HG02852 (cell line): Measurements from ENCODE around the gene DTNBP1.

Experiments
- ATAC-seq: cut with Tn5 transposase; IDR thresholded peaks from one replicate; pipeline ENCODE4 v1.9.1; 2021; ENCODE audit warnings: mild to moderate bottlenecking, moderate library complexity; ENCODE audit not compliant: unreplicated experiment

The DTNBP1 gene

GRCh38 chr6:15536198-15536955 is 126.5 kb downstream of the DTNBP1 start:
- ATAC-seq: no peak

GRCh38 chr6:15535495-15536197 is 127.2 kb downstream of the DTNBP1 start:
- no peak for ATAC-seq

GRCh38 chr6:15534974-15535373 is 127.9 kb downstream of the DTNBP1 start:
- no peak for ATAC-seq

- no peak for ATAC-seq
Observed at GRCh38 chr6:15533379-15534026, 129.3 kb downstream of the DTNBP1 start.

- no peak for ATAC-seq
Observed at GRCh38 chr6:15531973-15532372, 130.9 kb downstream of the DTNBP1 start.

- ATAC-seq: no peak
Observed at GRCh38 chr6:15530411-15530810, 132.4 kb downstream of the DTNBP1 start.

GRCh38 chr6:15528870-15529269 is 134.0 kb downstream of the DTNBP1 start:
- ATAC-seq: no peak

- ATAC-seq: no peak
Observed at GRCh38 chr6:15527838-15528617, 134.8 kb downstream of the DTNBP1 start.

- ATAC-seq: peak; percentile 66
Observed at GRCh38 chr6:15526212-15526701, 136.6 kb downstream of the DTNBP1 start.

GRCh38 chr6:15524861-15525401 is 137.9 kb downstream of the DTNBP1 start:
- ATAC-seq: no peak

GRCh38 chr6:15523679-15524630 is 138.9 kb downstream of the DTNBP1 start:
- no peak for ATAC-seq

GRCh38 chr6:15522856-15523529 is 139.8 kb downstream of the DTNBP1 start:
- no peak for ATAC-seq

GRCh38 chr6:15522427-15522826 is 140.4 kb downstream of the DTNBP1 start:
- no peak for ATAC-seq

- ATAC-seq: no peak
Observed at GRCh38 chr6:15522026-15522425, 140.8 kb downstream of the DTNBP1 start.

GRCh38 chr6:15521582-15521981 is 141.2 kb downstream of the DTNBP1 start:
- ATAC-seq: no peak

- no peak for ATAC-seq
Observed at GRCh38 chr6:15520626-15521203, 142.1 kb downstream of the DTNBP1 start.

- ATAC-seq: no peak
Observed at GRCh38 chr6:15519681-15520080, 143.1 kb downstream of the DTNBP1 start.

GRCh38 chr6:15518878-15519277 is 143.9 kb downstream of the DTNBP1 start:
- no peak for ATAC-seq

- no peak for ATAC-seq
Observed at GRCh38 chr6:15518057-15518456, 144.8 kb downstream of the DTNBP1 start.
